Gastrocnemius medialis (tissue), 4 donors: ENCODE measurements around the gene GABBR1.
"Not testable (repeated sequence)": the region's sequence is repeated elsewhere in the genome, so short reads cannot be mapped to it uniquely, and the experiment has no call there.

Source experiments
- CTCF ChIP-seq, 5 experiments: fragments of 450-650 bp in 3 of 5; fragments of 200-600 bp in 2 of 5; sonication (generic) in 2 of 5; IDR thresholded peaks in 4 of 5; conservative IDR thresholded peaks in 1 of 5; 1 replicate in 4 of 5; 2 replicates in 1 of 5; pipeline ENCODE4 v1.5.1; 2016 to 2019; ENCODE audit warnings: antibody characterized with exemption in 5 of 5, mild to moderate bottlenecking in 3 of 5, moderate library complexity in 3 of 5
- POLR2A ChIP-seq, 2 donors: fragments of 450-650 bp; IDR thresholded peaks; one replicate each; pipeline ENCODE4 v1.6.1; 2017; ENCODE audit warnings: antibody characterized with exemption in 2 of 2, mild to moderate bottlenecking in 2 of 2, moderate library complexity in 2 of 2

- not testable (repeated sequence) for TF ChIP-seq CTCF (IDR thresholded peaks at IDR 0.05 in 4 of 5, conservative IDR thresholded peaks at IDR 0.05 in 1 of 5); POLR2A (IDR thresholded peaks at IDR 0.05)
These were observed 28.6 kb upstream of the GABBR1 start for GRCh38 chr6:29661502-29662141.
